Keratinocyte (primary cell): ENCODE results near the gene SDK1.

Experiments used
- CTCF ChIP-seq, 3 experiments: IDR thresholded peaks in 1 of 3; conservative IDR thresholded peaks in 1 of 3; optimal IDR thresholded peaks in 1 of 3; 2 replicates in 2 of 3; 3 replicates in 1 of 3; pipeline versions ENCODE3 to v1.5.1; 2011; ENCODE audit warnings: low read length in 3 of 3, mild to moderate bottlenecking in 3 of 3, moderate library complexity in 2 of 3, control low read depth in 1 of 3, inconsistent platforms in 1 of 3; ENCODE audit not compliant: insufficient read depth in 2 of 3; ENCODE audit errors: extremely low read depth in 1 of 3
- EZH2 ChIP-seq: IDR thresholded peaks from one replicate; pipeline ENCODE4 v1.6.1; 2012; ENCODE audit warnings: inconsistent platforms, mild to moderate bottlenecking, low read length, moderate library complexity

GRCh38 chr7:4045975-4046374 lies 744.9 kb downstream of the SDK1 start:
- TF ChIP-seq CTCF (optimal IDR thresholded peaks at IDR 0.05 in 1 of 3, IDR thresholded peaks at IDR 0.05 in 1 of 3, conservative IDR thresholded peaks at IDR 0.05 in 1 of 3; ENCODE audit: extremely low read depth in 1 of 3, insufficient read depth in 2 of 3, low read length in 3 of 3) = no peak
- no peak for TF ChIP-seq EZH2
